ENCODE results near the gene CCNE1. TPM values are rescaled to one million over a fixed set of nuclear protein-coding genes. Genes with fewer than 3 reads are reported as not detected.

The CCNE1 gene
- total and polyA plus RNA-seq, 4 donors: 6.3 to 9.9 (median 7.8) TPM

GRCh38 chr19:29867984-29868383 is 56.2 kb downstream of the CCNE1 start:
- Histone ChIP-seq H3K27ac (ENCODE audit: low read depth, low read length) (no peak overlapping the region), H3K36me3 (ENCODE audit: control insufficient read depth, insufficient read depth, low read length) (no peaks in the 10 kb centered on the region), H3K4me1 (ENCODE audit: control insufficient read depth, insufficient read depth, low read length) (peaks cover 9% of the 10 kb centered on the region), H3K4me3 (ENCODE audit: low read depth, low read length) (no peak overlapping the region), H3K9me3 (ENCODE audit: control insufficient read depth, insufficient read depth, low read length) (peaks cover 1% of the 10 kb centered on the region), H3K27me3 (ENCODE audit: control insufficient read depth, insufficient read depth, low read length) (peaks cover 10% of the 10 kb centered on the region)
- DNase-seq (ENCODE audit: low read depth in 4 of 6, low spot score in 6 of 6): no peak
- WGBS (ENCODE audit: insufficient coverage): 100% methylated on average over 1 of the region's 1 CpG

GRCh38 chr19:29871143-29871542 is 59.4 kb downstream of the CCNE1 start:
- WGBS (ENCODE audit: insufficient coverage): no CpG with 5 or more reads among the region's 2 CpGs
- peaks cover 11% of the 10 kb centered on the region for H3K27me3 ChIP-seq (ENCODE audit: control insufficient read depth, insufficient read depth, low read length)
- no peak overlapping the region for H3K4me3 ChIP-seq (ENCODE audit: low read depth, low read length)
- DNase-seq (ENCODE audit: low read depth in 4 of 6, low spot score in 6 of 6): no peak
- H3K9me3 ChIP-seq (ENCODE audit: control insufficient read depth, insufficient read depth, low read length): peaks cover 1% of the 10 kb centered on the region
- H3K27ac ChIP-seq (ENCODE audit: low read depth, low read length): no peak overlapping the region
- no peaks in the 10 kb centered on the region for H3K36me3 ChIP-seq (ENCODE audit: control insufficient read depth, insufficient read depth, low read length)
- peaks cover 25% of the 10 kb centered on the region for H3K4me1 ChIP-seq (ENCODE audit: control insufficient read depth, insufficient read depth, low read length)

GRCh38 chr19:29872224-29872731 is 60.5 kb downstream of the CCNE1 start:
- 12% methylated on average over 32 of the region's 33 CpGs for WGBS (ENCODE audit: insufficient coverage)
- Histone ChIP-seq H3K4me1 (ENCODE audit: control insufficient read depth, insufficient read depth, low read length) (peaks cover 25% of the 10 kb centered on the region), H3K4me3 (ENCODE audit: low read depth, low read length) (no peak overlapping the region), H3K9me3 (ENCODE audit: control insufficient read depth, insufficient read depth, low read length) (peaks cover 1% of the 10 kb centered on the region), H3K27ac (ENCODE audit: low read depth, low read length) (no peak overlapping the region), H3K27me3 (ENCODE audit: control insufficient read depth, insufficient read depth, low read length) (peaks cover 11% of the 10 kb centered on the region), H3K36me3 (ENCODE audit: control insufficient read depth, insufficient read depth, low read length) (no peaks in the 10 kb centered on the region)
- peak in 2 of 6 donors; percentile 16 to 38 for DNase-seq (ENCODE audit: low read depth in 4 of 6, low spot score in 6 of 6)

GRCh38 chr19:29873024-29873800 is 61.4 kb downstream of the CCNE1 start:
- H3K4me3 ChIP-seq (ENCODE audit: low read depth, low read length): no peak overlapping the region
- 1% methylated on average over 76 of the region's 77 CpGs for WGBS (ENCODE audit: insufficient coverage)
- H3K9me3 ChIP-seq (ENCODE audit: control insufficient read depth, insufficient read depth, low read length): no peaks in the 10 kb centered on the region
- H3K27ac ChIP-seq (ENCODE audit: low read depth, low read length): no peak overlapping the region
- H3K4me1 ChIP-seq (ENCODE audit: control insufficient read depth, insufficient read depth, low read length): peaks cover 25% of the 10 kb centered on the region
- peak in 5 of 6 donors; percentile 33 to 82 (median 42) for DNase-seq (ENCODE audit: low read depth in 4 of 6, low spot score in 6 of 6)
- peaks cover 11% of the 10 kb centered on the region for H3K27me3 ChIP-seq (ENCODE audit: control insufficient read depth, insufficient read depth, low read length)
- no peaks in the 10 kb centered on the region for H3K36me3 ChIP-seq (ENCODE audit: control insufficient read depth, insufficient read depth, low read length)

Other genes with a start within 250 kb of the CCNE1 start
- gene POP4, start 205.7 kb upstream of the CCNE1 start, total RNA-seq: 10 to 100 TPM; 56.9 to 86.6 TPM
- 10 to 100 TPM; 56.1 to 56.8 TPM for gene POP4, start 205.7 kb upstream of the CCNE1 start, polyA plus RNA-seq (ENCODE audit: insufficient read length in 2 of 2)
- 1 to 10 TPM; 4.4 to 6.7 TPM for gene PLEKHF1, start 146.5 kb upstream of the CCNE1 start, total RNA-seq
- gene PLEKHF1, start 146.5 kb upstream of the CCNE1 start, polyA plus RNA-seq (ENCODE audit: insufficient read length in 2 of 2): 1 to 10 TPM; 3.1 to 4.7 TPM
- 10 to 100 TPM; 24.2 to 29.8 TPM for gene C19orf12, start 96.7 kb upstream of the CCNE1 start, total RNA-seq
- 10 to 100 TPM; 42.7 to 42.9 TPM for gene C19orf12, start 96.7 kb upstream of the CCNE1 start, polyA plus RNA-seq (ENCODE audit: insufficient read length in 2 of 2)
- 10 to 100 TPM; 77.5 to 91.1 TPM for gene URI1, start 130.2 kb downstream of the CCNE1 start, total RNA-seq
- 10 to 100 TPM; 72.7 to 91.7 TPM for gene URI1, start 130.2 kb downstream of the CCNE1 start, polyA plus RNA-seq (ENCODE audit: insufficient read length in 2 of 2)